ENCODE data around the gene MAP2K4. TPM values are rescaled to one million over a fixed set of nuclear protein-coding genes. Genes with fewer than 3 reads are reported as not detected.

MAP2K4 gene
- total RNA-seq, 1 donor from 2014 or later: 34.4 TPM

GRCh38 chr17:11997147-11997971, 23.3 kb upstream of the MAP2K4 start, which contains the start of gene ZNF18:
Gene ZNF18 (minus strand): TSS chr17:11997475. CDS start chr17:11992829, 4,646 bp downstream.
- no peaks in the 10 kb centered on the region for H3K9me3 ChIP-seq
- intact Hi-C loops (cut with DNase I): no loop called here
- peak in 1 of 2 donors; percentile 94 for DNase-seq (ENCODE audit: extremely low spot score in 2 of 2)
- H3K27me3 ChIP-seq: no peaks in the 10 kb centered on the region
- peaks cover 14% of the 10 kb centered on the region for H3K4me1 ChIP-seq
- H3K4me3 ChIP-seq: peak within 1 kb of the TSS; percentile 88 to 98
- peaks cover 0 to 2% of the 10 kb centered on the region in 2 donors for H3K36me3 ChIP-seq
- H3K27ac ChIP-seq: peak within 1 kb of the TSS; percentile 83
- TF ChIP-seq, protein P1, sequence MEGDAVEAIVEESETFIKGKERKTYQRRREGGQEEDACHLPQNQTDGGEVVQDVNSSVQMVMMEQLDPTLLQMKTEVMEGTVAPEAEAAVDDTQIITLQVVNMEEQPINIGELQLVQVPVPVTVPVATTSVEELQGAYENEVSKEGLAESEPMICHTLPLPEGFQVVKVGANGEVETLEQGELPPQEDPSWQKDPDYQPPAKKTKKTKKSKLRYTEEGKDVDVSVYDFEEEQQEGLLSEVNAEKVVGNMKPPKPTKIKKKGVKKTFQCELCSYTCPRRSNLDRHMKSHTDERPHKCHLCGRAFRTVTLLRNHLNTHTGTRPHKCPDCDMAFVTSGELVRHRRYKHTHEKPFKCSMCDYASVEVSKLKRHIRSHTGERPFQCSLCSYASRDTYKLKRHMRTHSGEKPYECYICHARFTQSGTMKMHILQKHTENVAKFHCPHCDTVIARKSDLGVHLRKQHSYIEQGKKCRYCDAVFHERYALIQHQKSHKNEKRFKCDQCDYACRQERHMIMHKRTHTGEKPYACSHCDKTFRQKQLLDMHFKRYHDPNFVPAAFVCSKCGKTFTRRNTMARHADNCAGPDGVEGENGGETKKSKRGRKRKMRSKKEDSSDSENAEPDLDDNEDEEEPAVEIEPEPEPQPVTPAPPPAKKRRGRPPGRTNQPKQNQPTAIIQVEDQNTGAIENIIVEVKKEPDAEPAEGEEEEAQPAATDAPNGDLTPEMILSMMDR (IDR thresholded peaks at IDR 0.05): no peak
- TF ChIP-seq POLR2A (IDR thresholded peaks at IDR 0.05) (peak in 1 of 2 donors; percentile 98), POLR2AphosphoS5 (IDR thresholded peaks at IDR 0.05; ENCODE audit: insufficient read depth in 1 of 2, low read depth in 1 of 2) (peak; percentile 32 to 93)

DNA sequence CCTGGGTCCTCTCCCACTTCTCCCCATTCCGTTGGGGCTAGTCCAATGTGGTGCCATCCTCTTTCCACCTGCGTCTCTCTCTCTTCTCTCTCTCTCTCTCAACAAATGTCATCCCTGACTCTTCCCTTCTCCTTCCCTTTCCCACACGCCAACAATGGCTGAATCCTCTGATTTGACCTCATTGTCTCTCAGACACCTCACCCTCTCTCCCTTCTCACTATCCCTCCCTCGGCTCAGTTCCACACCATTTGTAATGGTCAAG, 22.8 kb upstream of the MAP2K4 start:
- Histone ChIP-seq H3K4me1 (peaks cover 14% of the 10 kb centered on the region), H3K27me3 (no peaks in the 10 kb centered on the region), H3K9me3 (no peaks in the 10 kb centered on the region), H3K36me3 (no peaks in the 10 kb centered on the region), H3K4me3 (peak overlapping the region; percentile 88 to 98), H3K27ac (peak overlapping the region; percentile 72)
- no peak for TF ChIP-seq POLR2AphosphoS5 (IDR thresholded peaks at IDR 0.05; ENCODE audit: insufficient read depth in 1 of 2, low read depth in 1 of 2)
- TF ChIP-seq, protein P1 (IDR thresholded peaks at IDR 0.05): no peak
- no peak for TF ChIP-seq POLR2A (IDR thresholded peaks at IDR 0.05)
- DNase-seq (ENCODE audit: extremely low spot score in 2 of 2): no peak
- intact Hi-C loops (cut with DNase I): no loop called here

- peaks cover 14% of the 10 kb centered on the region for H3K4me1 ChIP-seq
- H3K27me3 ChIP-seq: no peaks in the 10 kb centered on the region
- no peaks in the 10 kb centered on the region for H3K36me3 ChIP-seq
- H3K9me3 ChIP-seq: no peaks in the 10 kb centered on the region
- DNase-seq (ENCODE audit: extremely low spot score in 2 of 2): no peak
- H3K4me3 ChIP-seq: no peak overlapping the region
- intact Hi-C loops (cut with DNase I): no loop called here
- H3K27ac ChIP-seq: no peak overlapping the region
- TF ChIP-seq POLR2AphosphoS5 (IDR thresholded peaks at IDR 0.05; ENCODE audit: insufficient read depth in 1 of 2, low read depth in 1 of 2) (no peak), POLR2A (IDR thresholded peaks at IDR 0.05) (no peak)
- TF ChIP-seq, protein P1 (IDR thresholded peaks at IDR 0.05): no peak
Observed at GRCh38 chr17:11999696-12000095, 21.0 kb upstream of the MAP2K4 start.

DNA sequence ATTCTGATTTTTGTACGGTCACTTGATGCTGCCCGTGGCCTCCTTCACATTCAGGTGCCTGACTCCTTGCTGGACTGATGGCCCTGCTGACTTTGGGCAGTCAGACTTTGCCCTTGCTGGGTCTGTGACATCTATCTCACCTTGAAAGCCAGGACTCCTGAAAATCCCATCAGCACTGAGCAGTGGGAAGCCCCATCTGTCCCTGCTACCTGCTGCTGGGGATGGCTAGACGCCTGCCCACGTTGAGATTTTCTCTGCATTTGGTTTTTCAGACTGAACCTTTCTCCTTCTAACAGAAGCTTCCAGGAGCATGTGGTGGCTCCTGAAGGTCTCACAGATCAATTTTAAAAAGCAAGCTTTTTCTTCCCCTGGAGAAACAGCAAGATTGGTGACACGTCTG, 13.2 kb upstream of the MAP2K4 start:
- Histone ChIP-seq H3K27me3 (no peaks in the 10 kb centered on the region), H3K4me3 (no peak overlapping the region), H3K9me3 (no peaks in the 10 kb centered on the region), H3K4me1 (no peaks in the 10 kb centered on the region), H3K36me3 (no peaks in the 10 kb centered on the region), H3K27ac (no peak overlapping the region)
- TF ChIP-seq POLR2AphosphoS5 (IDR thresholded peaks at IDR 0.05; ENCODE audit: insufficient read depth in 1 of 2, low read depth in 1 of 2) (no peak), POLR2A (IDR thresholded peaks at IDR 0.05) (no peak)
- TF ChIP-seq, protein P1 (IDR thresholded peaks at IDR 0.05): no peak
- no peak for DNase-seq (ENCODE audit: extremely low spot score in 2 of 2)
- intact Hi-C loops (cut with DNase I): no loop called here

GRCh38 chr17:12021623-12022140, 1.0 kb downstream of the MAP2K4 start:
- intact Hi-C loops (cut with DNase I): no loop called here
- Histone ChIP-seq H3K9me3 (no peaks in the 10 kb centered on the region), H3K36me3 (no peaks in the 10 kb centered on the region), H3K4me3 (peak overlapping the region; percentile 65 to 97), H3K4me1 (peaks cover 39% of the 10 kb centered on the region), H3K27me3 (no peaks in the 10 kb centered on the region), H3K27ac (peak overlapping the region; percentile 87)
- no peak for DNase-seq (ENCODE audit: extremely low spot score in 2 of 2)
- TF ChIP-seq POLR2A (IDR thresholded peaks at IDR 0.05) (no peak), POLR2AphosphoS5 (IDR thresholded peaks at IDR 0.05; ENCODE audit: insufficient read depth in 1 of 2, low read depth in 1 of 2) (no peak)
- TF ChIP-seq, protein P1 (IDR thresholded peaks at IDR 0.05): no peak
